ENCODE results near the gene RHOT2. TPM values are rescaled to one million over a fixed set of nuclear protein-coding genes. Genes with fewer than 3 reads are reported as not detected.

Gene RHOT2
- total RNA-seq, 1 donor from 2014 or later, result 156 TPM

- peak; percentile 82 for DNase-seq (ENCODE audit: low spot score)
- Mint-ChIP-seq H3K36me3 (ENCODE audit: low read depth) (peaks cover 25% of the 10 kb centered on the region), H3K4me1 (ENCODE audit: low read depth) (peaks cover 12% of the 10 kb centered on the region), H3K4me3 (ENCODE audit: low read depth) (peak within 1 kb of the TSS; percentile 82), H3K27ac (peak within 1 kb of the TSS; percentile 78), H3K9me3 (no peaks in the 10 kb centered on the region), H3K27me3 (ENCODE audit: low read depth) (peaks cover 3% of the 10 kb centered on the region)
- intact Hi-C loops (cut with micrococcal nuclease), result loop anchor here (5.0 kb wide), 2 partner anchors 43 to 93 kb away; partner anchors contain the start of gene METTL26
These were observed 12.1 kb downstream of the RHOT2 start, which contains the start of gene STUB1 for GRCh38 chr16:679814-680624. TSS of gene STUB1 (plus strand) at chr16:680410. CDS start at chr16:680526, 116 bp downstream.

- Mint-ChIP-seq H3K4me1 (ENCODE audit: low read depth) (peaks cover 12% of the 10 kb centered on the region), H3K36me3 (ENCODE audit: low read depth) (peaks cover 25% of the 10 kb centered on the region), H3K27me3 (ENCODE audit: low read depth) (no peaks in the 10 kb centered on the region), H3K4me3 (ENCODE audit: low read depth) (peak overlapping the region; percentile 76), H3K27ac (no peak overlapping the region), H3K9me3 (no peaks in the 10 kb centered on the region)
- intact Hi-C loops (cut with micrococcal nuclease), result loop anchor here (5.0 kb wide), 2 partner anchors 43 to 93 kb away; partner anchors contain the start of gene METTL26
- DNase-seq (ENCODE audit: low spot score), result no peak
These were observed 12.7 kb downstream of the RHOT2 start for GRCh38 chr16:680625-680945.

- peaks cover 30% of the 10 kb centered on the region for H3K36me3 Mint-ChIP-seq (ENCODE audit: low read depth)
- no peak overlapping the region for H3K27ac Mint-ChIP-seq
- H3K4me3 Mint-ChIP-seq (ENCODE audit: low read depth), result peak overlapping the region; percentile 76
- no peak for DNase-seq (ENCODE audit: low spot score)
- no peaks in the 10 kb centered on the region for H3K9me3 Mint-ChIP-seq
- intact Hi-C loops (cut with micrococcal nuclease), result loop anchor here (5.0 kb wide), 2 partner anchors 44 to 94 kb away; partner anchors contain the start of gene METTL26
- H3K4me1 Mint-ChIP-seq (ENCODE audit: low read depth), result peaks cover 14% of the 10 kb centered on the region
- no peaks in the 10 kb centered on the region for H3K27me3 Mint-ChIP-seq (ENCODE audit: low read depth)
These were observed 13.2 kb downstream of the RHOT2 start for GRCh38 chr16:680967-681745.

GRCh38 chr16:681746-682427 lies 14.0 kb downstream of the RHOT2 start:
- Mint-ChIP-seq H3K9me3 (no peaks in the 10 kb centered on the region), H3K4me1 (ENCODE audit: low read depth) (peaks cover 14% of the 10 kb centered on the region), H3K36me3 (ENCODE audit: low read depth) (peaks cover 32% of the 10 kb centered on the region), H3K27me3 (ENCODE audit: low read depth) (no peaks in the 10 kb centered on the region), H3K4me3 (ENCODE audit: low read depth) (peak overlapping the region; percentile 76), H3K27ac (no peak overlapping the region)
- intact Hi-C loops (cut with micrococcal nuclease), result loop anchor here (5.0 kb wide), 2 partner anchors 45 to 95 kb away; partner anchors contain the start of gene METTL26
- no peak for DNase-seq (ENCODE audit: low spot score)

- no peaks in the 10 kb centered on the region for H3K9me3 Mint-ChIP-seq
- no peak overlapping the region for H3K27ac Mint-ChIP-seq
- peak overlapping the region; percentile 76 for H3K4me3 Mint-ChIP-seq (ENCODE audit: low read depth)
- H3K4me1 Mint-ChIP-seq (ENCODE audit: low read depth), result peaks cover 14% of the 10 kb centered on the region
- peaks cover 32% of the 10 kb centered on the region for H3K36me3 Mint-ChIP-seq (ENCODE audit: low read depth)
- intact Hi-C loops (cut with micrococcal nuclease), result loop anchor here (5.0 kb wide), 2 partner anchors 45 to 95 kb away; partner anchors contain the start of gene METTL26
- no peak for DNase-seq (ENCODE audit: low spot score)
- no peaks in the 10 kb centered on the region for H3K27me3 Mint-ChIP-seq (ENCODE audit: low read depth)
These were observed 14.8 kb downstream of the RHOT2 start for GRCh38 chr16:682493-683395.

GRCh38 chr16:683396-684070 lies 15.6 kb downstream of the RHOT2 start:
- H3K9me3 Mint-ChIP-seq, result no peaks in the 10 kb centered on the region
- no peak for DNase-seq (ENCODE audit: low spot score)
- H3K27me3 Mint-ChIP-seq (ENCODE audit: low read depth), result no peaks in the 10 kb centered on the region
- peaks cover 32% of the 10 kb centered on the region for H3K36me3 Mint-ChIP-seq (ENCODE audit: low read depth)
- peak overlapping the region; percentile 76 for H3K4me3 Mint-ChIP-seq (ENCODE audit: low read depth)
- H3K27ac Mint-ChIP-seq, result peak overlapping the region; percentile 52
- intact Hi-C loops (cut with micrococcal nuclease), result loop anchor here (5.0 kb wide), 2 partner anchors 46 to 96 kb away; partner anchors contain the start of gene METTL26
- H3K4me1 Mint-ChIP-seq (ENCODE audit: low read depth), result peaks cover 14% of the 10 kb centered on the region

GRCh38 chr16:684071-684794 lies 16.3 kb downstream of the RHOT2 start, which contains the start of gene JMJD8:
TSS of gene JMJD8 (minus strand) at chr16:684334. CDS start at chr16:684319, 15 bp downstream.
- H3K9me3 Mint-ChIP-seq, result no peaks in the 10 kb centered on the region
- H3K4me3 Mint-ChIP-seq (ENCODE audit: low read depth), result peak within 1 kb of the TSS; percentile 76
- H3K36me3 Mint-ChIP-seq (ENCODE audit: low read depth), result peaks cover 32% of the 10 kb centered on the region
- H3K4me1 Mint-ChIP-seq (ENCODE audit: low read depth), result peaks cover 15% of the 10 kb centered on the region
- intact Hi-C loops (cut with micrococcal nuclease), result loop anchor here (5.0 kb wide), 2 partner anchors 47 to 97 kb away; partner anchors contain the start of gene METTL26
- no peaks in the 10 kb centered on the region for H3K27me3 Mint-ChIP-seq (ENCODE audit: low read depth)
- DNase-seq (ENCODE audit: low spot score), result peak; percentile 95
- H3K27ac Mint-ChIP-seq, result peak within 1 kb of the TSS; percentile 52

- Mint-ChIP-seq H3K9me3 (no peaks in the 10 kb centered on the region), H3K4me1 (ENCODE audit: low read depth) (peaks cover 18% of the 10 kb centered on the region), H3K27ac (no peak overlapping the region), H3K4me3 (ENCODE audit: low read depth) (no peak overlapping the region), H3K27me3 (ENCODE audit: low read depth) (no peaks in the 10 kb centered on the region), H3K36me3 (ENCODE audit: low read depth) (peaks cover 33% of the 10 kb centered on the region)
- no peak for DNase-seq (ENCODE audit: low spot score)
- intact Hi-C loops (cut with micrococcal nuclease), result loop anchor here (5.0 kb wide), 2 partner anchors 48 to 98 kb away; partner anchors contain the start of gene METTL26
These were observed 17.2 kb downstream of the RHOT2 start for GRCh38 chr16:684961-685696.

- H3K36me3 Mint-ChIP-seq (ENCODE audit: low read depth), result peaks cover 34% of the 10 kb centered on the region
- H3K27me3 Mint-ChIP-seq (ENCODE audit: low read depth), result no peaks in the 10 kb centered on the region
- intact Hi-C loops (cut with micrococcal nuclease), result no loop called here
- DNase-seq (ENCODE audit: low spot score), result no peak
- no peak overlapping the region for H3K27ac Mint-ChIP-seq
- H3K4me1 Mint-ChIP-seq (ENCODE audit: low read depth), result peaks cover 18% of the 10 kb centered on the region
- H3K4me3 Mint-ChIP-seq (ENCODE audit: low read depth), result peak overlapping the region; percentile 47
- no peaks in the 10 kb centered on the region for H3K9me3 Mint-ChIP-seq
These were observed 18.0 kb downstream of the RHOT2 start for GRCh38 chr16:685967-686366.

- Mint-ChIP-seq H3K36me3 (ENCODE audit: low read depth) (peaks cover 28% of the 10 kb centered on the region), H3K4me3 (ENCODE audit: low read depth) (peak overlapping the region; percentile 47), H3K27me3 (ENCODE audit: low read depth) (no peaks in the 10 kb centered on the region), H3K9me3 (no peaks in the 10 kb centered on the region), H3K4me1 (ENCODE audit: low read depth) (peaks cover 13% of the 10 kb centered on the region), H3K27ac (no peak overlapping the region)
- no peak for DNase-seq (ENCODE audit: low spot score)
- intact Hi-C loops (cut with micrococcal nuclease), result no loop called here
These were observed 18.7 kb downstream of the RHOT2 start for GRCh38 chr16:686459-687260.

All from activated T-helper 2 cell treated with anti-CD3 and anti-CD28 coated beads, Interferon-gamma antibody, Interleukin-2, Interleukin-4, amounts not matched to agents 10 μg/mL and 5 μg/mL and 100 μg/mL, durations not matched to agents 14 hours and 24 hours and 36 hours (primary cell).